Activated T-cell treated with anti-CD3 and anti-CD28 coated beads for 1 hour (primary cell): ENCODE results near the gene AGBL1.

ENCODE experiments used
- DNase-seq: peaks from one replicate; pipeline ENCODE4 v3.0.0-alpha.2; 2020; ENCODE audit warnings: low read depth

The AGBL1 gene

GRCh38 chr15:86813892-86814291 is 734.2 kb downstream of the AGBL1 start:
- DNase-seq, result no peak

- no peak for DNase-seq
These were observed 749.6 kb downstream of the AGBL1 start for GRCh38 chr15:86829245-86829644.

GRCh38 chr15:86830304-86830703 is 750.6 kb downstream of the AGBL1 start:
- no peak for DNase-seq

- no peak for DNase-seq
These were observed 753.9 kb downstream of the AGBL1 start for GRCh38 chr15:86833595-86833994.

GRCh38 chr15:86834115-86834863 is 754.6 kb downstream of the AGBL1 start:
- no peak for DNase-seq

GRCh38 chr15:86837294-86838061 is 757.8 kb downstream of the AGBL1 start:
- DNase-seq, result no peak

- no peak for DNase-seq
These were observed 759.8 kb downstream of the AGBL1 start for GRCh38 chr15:86839502-86839901.

GRCh38 chr15:86840996-86841395 is 761.3 kb downstream of the AGBL1 start:
- no peak for DNase-seq

GRCh38 chr15:86842199-86842598 is 762.5 kb downstream of the AGBL1 start:
- DNase-seq, result no peak

- no peak for DNase-seq
These were observed 766.4 kb downstream of the AGBL1 start for GRCh38 chr15:86846036-86846435.

- DNase-seq, result no peak
These were observed 769.5 kb downstream of the AGBL1 start for GRCh38 chr15:86849136-86849535.

- no peak for DNase-seq
These were observed 770.1 kb downstream of the AGBL1 start for GRCh38 chr15:86849558-86850285.

- no peak for DNase-seq
These were observed 771.3 kb downstream of the AGBL1 start for GRCh38 chr15:86850939-86851338.

GRCh38 chr15:86852741-86853140 is 773.1 kb downstream of the AGBL1 start:
- DNase-seq, result no peak

GRCh38 chr15:86854176-86854575 is 774.5 kb downstream of the AGBL1 start:
- DNase-seq, result no peak

GRCh38 chr15:86855307-86856291 is 775.9 kb downstream of the AGBL1 start:
- DNase-seq, result no peak

GRCh38 chr15:86857701-86858100 is 778.0 kb downstream of the AGBL1 start:
- no peak for DNase-seq

- DNase-seq, result no peak
These were observed 783.7 kb downstream of the AGBL1 start for GRCh38 chr15:86863226-86863915.

GRCh38 chr15:86865920-86866319 is 786.2 kb downstream of the AGBL1 start:
- no peak for DNase-seq

GRCh38 chr15:86870846-86871245 is 791.2 kb downstream of the AGBL1 start:
- DNase-seq, result no peak

- no peak for DNase-seq
These were observed 792.3 kb downstream of the AGBL1 start for GRCh38 chr15:86871964-86872363.
